ENCODE data around the gene JAGN1.
"Not testable (repeated sequence)": the region's sequence is repeated elsewhere in the genome, so short reads cannot be mapped to it uniquely, and the experiment has no call there.

DNA sequence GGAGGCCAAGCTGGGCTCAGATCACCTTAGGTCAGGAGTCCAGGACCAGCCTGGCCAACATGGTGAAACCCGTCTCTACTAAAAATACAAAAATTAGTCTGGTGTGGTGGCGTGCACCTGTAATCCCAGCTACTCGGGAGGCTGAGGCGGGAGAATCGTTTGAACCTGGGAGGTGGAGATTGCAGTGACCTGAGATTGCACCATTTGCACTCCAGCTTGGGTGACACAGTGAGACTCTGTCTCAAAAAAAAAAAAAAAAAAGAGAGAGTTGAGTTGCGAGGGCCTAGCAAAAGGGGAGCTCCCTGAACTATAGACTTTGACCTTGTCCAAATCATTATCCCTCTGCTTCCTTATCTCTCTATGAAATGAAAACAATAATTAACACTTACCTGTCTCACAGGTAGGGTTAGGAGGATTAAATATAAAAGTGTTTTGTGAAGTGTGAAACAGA is 10.6 kb downstream of the JAGN1 start:
- not testable (repeated sequence) for TF ChIP-seq POLR2AphosphoS5, EP300 (IDR thresholded peaks at IDR 0.05)
- TF ChIP-seq, protein P1, sequence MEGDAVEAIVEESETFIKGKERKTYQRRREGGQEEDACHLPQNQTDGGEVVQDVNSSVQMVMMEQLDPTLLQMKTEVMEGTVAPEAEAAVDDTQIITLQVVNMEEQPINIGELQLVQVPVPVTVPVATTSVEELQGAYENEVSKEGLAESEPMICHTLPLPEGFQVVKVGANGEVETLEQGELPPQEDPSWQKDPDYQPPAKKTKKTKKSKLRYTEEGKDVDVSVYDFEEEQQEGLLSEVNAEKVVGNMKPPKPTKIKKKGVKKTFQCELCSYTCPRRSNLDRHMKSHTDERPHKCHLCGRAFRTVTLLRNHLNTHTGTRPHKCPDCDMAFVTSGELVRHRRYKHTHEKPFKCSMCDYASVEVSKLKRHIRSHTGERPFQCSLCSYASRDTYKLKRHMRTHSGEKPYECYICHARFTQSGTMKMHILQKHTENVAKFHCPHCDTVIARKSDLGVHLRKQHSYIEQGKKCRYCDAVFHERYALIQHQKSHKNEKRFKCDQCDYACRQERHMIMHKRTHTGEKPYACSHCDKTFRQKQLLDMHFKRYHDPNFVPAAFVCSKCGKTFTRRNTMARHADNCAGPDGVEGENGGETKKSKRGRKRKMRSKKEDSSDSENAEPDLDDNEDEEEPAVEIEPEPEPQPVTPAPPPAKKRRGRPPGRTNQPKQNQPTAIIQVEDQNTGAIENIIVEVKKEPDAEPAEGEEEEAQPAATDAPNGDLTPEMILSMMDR (IDR thresholded peaks at IDR 0.05) = not testable (repeated sequence)

Measured in suprapubic skin (tissue), 4 donors.